ENCODE results near the gene STAT2.

- TF ChIP-seq, protein P1, sequence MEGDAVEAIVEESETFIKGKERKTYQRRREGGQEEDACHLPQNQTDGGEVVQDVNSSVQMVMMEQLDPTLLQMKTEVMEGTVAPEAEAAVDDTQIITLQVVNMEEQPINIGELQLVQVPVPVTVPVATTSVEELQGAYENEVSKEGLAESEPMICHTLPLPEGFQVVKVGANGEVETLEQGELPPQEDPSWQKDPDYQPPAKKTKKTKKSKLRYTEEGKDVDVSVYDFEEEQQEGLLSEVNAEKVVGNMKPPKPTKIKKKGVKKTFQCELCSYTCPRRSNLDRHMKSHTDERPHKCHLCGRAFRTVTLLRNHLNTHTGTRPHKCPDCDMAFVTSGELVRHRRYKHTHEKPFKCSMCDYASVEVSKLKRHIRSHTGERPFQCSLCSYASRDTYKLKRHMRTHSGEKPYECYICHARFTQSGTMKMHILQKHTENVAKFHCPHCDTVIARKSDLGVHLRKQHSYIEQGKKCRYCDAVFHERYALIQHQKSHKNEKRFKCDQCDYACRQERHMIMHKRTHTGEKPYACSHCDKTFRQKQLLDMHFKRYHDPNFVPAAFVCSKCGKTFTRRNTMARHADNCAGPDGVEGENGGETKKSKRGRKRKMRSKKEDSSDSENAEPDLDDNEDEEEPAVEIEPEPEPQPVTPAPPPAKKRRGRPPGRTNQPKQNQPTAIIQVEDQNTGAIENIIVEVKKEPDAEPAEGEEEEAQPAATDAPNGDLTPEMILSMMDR (conservative IDR thresholded peaks at IDR 0.05; ENCODE audit: low read length) = no peak
- no peak for TF ChIP-seq EZH2phosphoT487 (IDR thresholded peaks at IDR 0.05; ENCODE audit: borderline replicate concordance)
Measured at GRCh38 chr12:56300644-56301464, 59.1 kb downstream of the STAT2 start.

Measured in Loucy (cell line).